Heart right ventricle (tissue), 16 donors: ENCODE results near the gene RPL29. TPM values are rescaled to one million over a fixed set of nuclear protein-coding genes. Genes with fewer than 3 reads are reported as not detected.

ENCODE experiments used
- ATAC-seq, 8 donors: fragments of 200-7000 bp; cut with Tn5 transposase; one replicate each; pipeline ENCODE4 v1.9.1; 2020; ENCODE audit warnings: mild to moderate bottlenecking in 8 of 8, moderate library complexity in 8 of 8, moderate number of reproducible peaks in 1 of 8
- DNase-seq, 2 donors: peaks; one replicate each; pipeline ENCODE4 v3.0.0-alpha.2; 2020
- H3K27ac ChIP-seq, 10 donors: fragments of 200-600 bp; sonication (generic) in 2 of 10; one replicate each; pipeline versions ENCODE4 v1.5.0 to v1.8.0; 2020 to 2022; ENCODE audit warnings: mild to moderate bottlenecking in 3 of 10
- H3K27me3 ChIP-seq, 7 donors: fragments of 200-600 bp; one replicate each; pipeline ENCODE4 v1.8.0; 2021 to 2022; ENCODE audit warnings: mild to moderate bottlenecking in 2 of 7
- H3K36me3 ChIP-seq, 9 donors: fragments of 200-600 bp; sonication (generic) in 1 of 9; one replicate each; pipeline versions ENCODE4 v1.5.0 to v1.8.0; 2020 to 2022; ENCODE audit warnings: mild to moderate bottlenecking in 2 of 9
- H3K4me1 ChIP-seq, 9 donors: fragments of 200-600 bp; sonication (generic) in 1 of 9; one replicate each; pipeline versions ENCODE4 v1.5.0 to v1.8.0; 2020 to 2022; ENCODE audit warnings: mild to moderate bottlenecking in 4 of 9
- H3K4me3 ChIP-seq, 10 donors: fragments of 200-600 bp; sonication (generic) in 2 of 10; one replicate each; pipeline versions ENCODE4 v1.5.0 to v1.8.0; 2020 to 2022; ENCODE audit warnings: mild to moderate bottlenecking in 7 of 10, moderate library complexity in 2 of 10
- H3K9me3 ChIP-seq, 11 donors: fragments of 200-600 bp in 10 of 11; sonication (generic) in 2 of 11; one replicate each; pipeline versions ENCODE4 v1.5.0 to v1.8.0; 2013 to 2022; ENCODE audit warnings: mild to moderate bottlenecking in 2 of 11, control low read depth in 1 of 11, moderate library complexity in 1 of 11
- WGBS, 2 donors: extraction: QIAGEN DNeasy Blood & Tissue Kit; methylation state at CpG; one replicate each; pipeline ENCODE4 v1.1.7; 2013; ENCODE audit warnings: inconsistent platforms in 1 of 2; 5-methylcytosine and 5-hydroxymethylcytosine counted together
- intact Hi-C, 10 donors: fragments of 100-400 bp; cut with DNase I; formaldehyde crosslinking; loops; one replicate each; pipeline versions ENCODE4 v1.11.1 to v1.14.2; 2022
- polyA plus RNA-seq, 2 donors: library from polyadenylated mRNA; stranded (reverse); fragments of 200-250 nt; gene quantifications; one replicate each; pipeline ENCODE4 v1.2.3, GENCODE V29; 2013
- total RNA-seq, 10 donors: library from RNA; stranded (reverse); fragmentation: NEBNext Ultra II Directional in 3 of 10; extraction: Animal tissue kit (Norgen Biotek cat#: 25700) in 3 of 10; gene quantifications; one replicate each; pipeline versions ENCODE4 v1.2.1 to v1.2.4, GENCODE V29; 2021 to 2023
- TF ChIP-seq, protein P1 (sequence below), 9 donors: fragments of 200-600 bp; sonication (generic) in 2 of 9; IDR thresholded peaks; one replicate each; pipeline versions ENCODE4 v1.5.0 to v1.8.0; 2021 to 2022; ENCODE audit warnings: antibody characterized with exemption in 9 of 9, mild to moderate bottlenecking in 5 of 9, moderate library complexity in 1 of 9
- donor health status: Arrhythmogenic right ventricular cardiomyopathy.
- donor health status: ischemic (EF 13 %, LVEDD 7.1; RV severe dilation, severe dysfunction).
- donor health status: healthy with polysubstance abuse.
- donor health status: DM: no; HTN: yes; CAD: no.
- donor health status: DM: no; HTN: no; CAD: no.
- donor health status: ischemic (EF 25% LVEDD 6.9; RV normal size, moderate dysfunction).
- donor health status: ischemic (EF 25% LVEDD 5.7; RV mildly dilated, moderate dysfunction).
- donor health status: healthy.
- donor health status: DM: yes; HTN: yes; CAD: no.
- donor health status: Ischemic cardiomyopathy.
- donor health status: ischemic (EF 35%, LVEDD 5.7; RV mildly dilated, moderate dysfunction).
- donor health status: nonischemic (EF 11% LVEDD 7.7; RV severe dilation, severe dysfunction).
- donor health status: DM: yes; HTN: yes; CAD: no.
- donor health status: PGD.
- donor health status: ischemic (EF 29% LVEDD 5.4; RV normal size, mild dysfunction).
- donor health status: nonischemic (EF 23%, LVEDD 6.1; RV moderate dilation, normal function).

RPL29 gene
- total and polyA plus RNA-seq, 12 donors: 505 to 1,915 (median 643) TPM

DNA sequence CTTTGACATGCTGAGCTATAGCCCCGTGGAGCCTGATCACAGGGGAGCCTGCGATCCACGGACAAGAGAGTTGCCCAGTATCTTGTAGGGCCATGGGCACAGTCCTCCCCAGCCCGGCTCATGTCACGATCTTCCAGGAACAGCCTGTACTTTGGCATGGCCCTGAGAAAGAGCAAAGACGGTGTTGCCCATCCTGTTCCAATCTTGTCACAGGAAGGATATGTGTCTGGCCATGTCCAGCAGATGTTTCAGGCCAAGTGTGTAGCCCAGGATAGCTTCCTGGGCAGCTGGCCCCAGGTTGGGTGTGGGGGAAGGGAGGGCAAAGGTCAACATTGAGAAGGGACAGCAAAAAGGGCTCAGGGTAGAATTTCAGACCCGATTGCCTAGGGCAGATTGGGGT, 17.0 kb upstream of the RPL29 start:
- DNase-seq (no peak), ATAC-seq (peak in 4 of 8 donors; percentile 13 to 45 (median 22))
- no peak overlapping the region for H3K4me3 ChIP-seq
- no peaks in the 10 kb centered on the region for H3K27me3 ChIP-seq
- intact Hi-C loops: loop anchor here in 3 of 10 donors (5.0 kb wide), 3 partner anchors 35 to 535 kb away; no protein-coding TSS in a partner anchor
- H3K27ac ChIP-seq: peak overlapping the region in 2 of 10 donors; percentile 23 to 36
- no peaks in the 10 kb centered on the region for H3K9me3 ChIP-seq
- H3K36me3 ChIP-seq: no peaks in the 10 kb centered on the region
- WGBS, 2 donors: 49 to 62% methylated on average over 7 of the region's 7 CpGs
- peaks cover 7 to 50% (median 26%) of the 10 kb centered on the region in 9 donors for H3K4me1 ChIP-seq
- TF ChIP-seq, protein P1, sequence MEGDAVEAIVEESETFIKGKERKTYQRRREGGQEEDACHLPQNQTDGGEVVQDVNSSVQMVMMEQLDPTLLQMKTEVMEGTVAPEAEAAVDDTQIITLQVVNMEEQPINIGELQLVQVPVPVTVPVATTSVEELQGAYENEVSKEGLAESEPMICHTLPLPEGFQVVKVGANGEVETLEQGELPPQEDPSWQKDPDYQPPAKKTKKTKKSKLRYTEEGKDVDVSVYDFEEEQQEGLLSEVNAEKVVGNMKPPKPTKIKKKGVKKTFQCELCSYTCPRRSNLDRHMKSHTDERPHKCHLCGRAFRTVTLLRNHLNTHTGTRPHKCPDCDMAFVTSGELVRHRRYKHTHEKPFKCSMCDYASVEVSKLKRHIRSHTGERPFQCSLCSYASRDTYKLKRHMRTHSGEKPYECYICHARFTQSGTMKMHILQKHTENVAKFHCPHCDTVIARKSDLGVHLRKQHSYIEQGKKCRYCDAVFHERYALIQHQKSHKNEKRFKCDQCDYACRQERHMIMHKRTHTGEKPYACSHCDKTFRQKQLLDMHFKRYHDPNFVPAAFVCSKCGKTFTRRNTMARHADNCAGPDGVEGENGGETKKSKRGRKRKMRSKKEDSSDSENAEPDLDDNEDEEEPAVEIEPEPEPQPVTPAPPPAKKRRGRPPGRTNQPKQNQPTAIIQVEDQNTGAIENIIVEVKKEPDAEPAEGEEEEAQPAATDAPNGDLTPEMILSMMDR (IDR thresholded peaks at IDR 0.05): no peak

DNA sequence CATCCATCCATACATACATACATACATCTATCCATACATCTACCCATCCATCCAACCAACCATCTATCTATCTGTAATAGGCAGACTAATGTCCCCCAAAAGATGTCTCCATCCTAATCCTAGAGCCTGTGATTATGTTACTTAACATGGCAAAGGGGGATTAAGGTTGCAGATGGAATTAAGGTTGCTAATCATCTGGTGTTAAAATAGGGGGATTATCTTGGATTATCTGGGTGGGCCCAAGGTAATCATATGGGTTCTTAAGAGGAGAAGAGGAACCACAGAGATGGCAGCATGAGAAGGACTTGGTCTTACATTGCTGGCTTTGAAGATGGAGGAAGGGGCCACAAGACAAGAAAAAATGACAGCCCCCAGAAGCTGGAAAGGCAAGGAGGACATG, 14.7 kb upstream of the RPL29 start:
- H3K36me3 ChIP-seq: no peaks in the 10 kb centered on the region
- TF ChIP-seq, protein P1 (IDR thresholded peaks at IDR 0.05): no peak
- intact Hi-C loops: loop anchor here in 3 of 10 donors (5.0 kb wide), 3 partner anchors 37 to 537 kb away; no protein-coding TSS in a partner anchor
- no peak overlapping the region for H3K27ac ChIP-seq
- H3K4me1 ChIP-seq: peaks cover 16 to 51% (median 33%) of the 10 kb centered on the region in 9 donors
- H3K9me3 ChIP-seq: no peaks in the 10 kb centered on the region
- DNase-seq (no peak), ATAC-seq (no peak)
- no peak overlapping the region for H3K4me3 ChIP-seq
- no peaks in the 10 kb centered on the region for H3K27me3 ChIP-seq

DNA sequence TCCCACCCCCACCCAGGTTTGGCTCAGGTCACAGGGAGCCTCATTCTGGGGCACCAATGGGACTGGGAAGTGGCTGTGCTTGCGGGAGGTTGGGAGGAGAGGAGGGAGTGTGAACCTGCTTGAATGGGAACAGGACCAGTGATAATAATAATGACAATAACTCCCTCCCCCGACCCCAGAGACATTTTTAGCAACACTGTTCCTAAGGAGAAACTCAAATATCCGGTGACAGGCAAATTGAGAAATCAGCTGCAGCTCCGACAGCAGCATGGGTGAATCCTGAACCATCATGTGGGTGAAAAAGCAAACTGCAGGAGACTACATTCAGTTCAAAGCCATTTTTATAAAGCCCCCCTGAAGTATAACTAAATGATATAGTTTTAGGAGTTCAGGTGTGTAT, 11.6 kb upstream of the RPL29 start:
- DNase-seq (no peak), ATAC-seq (no peak)
- intact Hi-C loops: loop anchor here in 4 of 10 donors (5.0 to 10.0 kb wide), 2 partner anchors 40 to 208 kb away; no protein-coding TSS in a partner anchor
- Histone ChIP-seq H3K9me3 (no peaks in the 10 kb centered on the region), H3K4me1 (peaks cover 22 to 46% (median 38%) of the 10 kb centered on the region in 9 donors), H3K4me3 (no peak overlapping the region), H3K36me3 (no peaks in the 10 kb centered on the region), H3K27ac (peak overlapping the region in 3 of 10 donors; percentile 22 to 83 (median 77)), H3K27me3 (no peaks in the 10 kb centered on the region)
- 33 to 37% methylated on average over 4 of the region's 4 CpGs for WGBS, 2 donors
- TF ChIP-seq, protein P1 (IDR thresholded peaks at IDR 0.05): no peak

DNA sequence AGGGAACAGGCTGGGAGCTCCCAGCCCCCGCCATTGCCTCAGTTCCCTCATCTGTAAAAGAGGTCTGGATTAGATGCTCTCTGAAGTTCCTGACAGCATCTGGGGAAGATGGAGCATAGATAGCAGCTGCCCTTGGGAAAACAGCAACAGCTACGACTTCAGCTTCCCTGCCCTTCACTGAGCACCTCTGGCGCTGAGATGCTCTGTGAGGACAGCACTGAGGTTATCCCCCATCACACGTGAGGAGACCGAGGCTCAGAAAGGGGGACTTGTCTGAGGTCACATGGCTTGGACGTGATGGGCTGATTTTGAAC, 11.1 kb upstream of the RPL29 start:
- Histone ChIP-seq H3K27me3 (no peaks in the 10 kb centered on the region), H3K4me1 (peaks cover 22 to 46% (median 38%) of the 10 kb centered on the region in 9 donors), H3K27ac (peak overlapping the region in 4 of 10 donors; percentile 22 to 83 (median 56)), H3K36me3 (no peaks in the 10 kb centered on the region), H3K9me3 (no peaks in the 10 kb centered on the region), H3K4me3 (no peak overlapping the region)
- WGBS, 2 donors: 64 to 84% methylated on average over 6 of the region's 6 CpGs
- intact Hi-C loops: loop anchor here in 4 of 10 donors (5.0 to 10.0 kb wide), 2 partner anchors 41 to 208 kb away; no protein-coding TSS in a partner anchor
- TF ChIP-seq, protein P1 (IDR thresholded peaks at IDR 0.05): no peak
- no peak for ATAC-seq
- DNase-seq: no peak
